ENCODE data around the gene SMIM5.
A peak's percentile ranks its signal among the peaks of the same experiment; 100 is the strongest.
"Not testable (repeated sequence)": the region's sequence is repeated elsewhere in the genome, so short reads cannot be mapped to it uniquely, and the experiment has no call there.

Gene SMIM5

DNA sequence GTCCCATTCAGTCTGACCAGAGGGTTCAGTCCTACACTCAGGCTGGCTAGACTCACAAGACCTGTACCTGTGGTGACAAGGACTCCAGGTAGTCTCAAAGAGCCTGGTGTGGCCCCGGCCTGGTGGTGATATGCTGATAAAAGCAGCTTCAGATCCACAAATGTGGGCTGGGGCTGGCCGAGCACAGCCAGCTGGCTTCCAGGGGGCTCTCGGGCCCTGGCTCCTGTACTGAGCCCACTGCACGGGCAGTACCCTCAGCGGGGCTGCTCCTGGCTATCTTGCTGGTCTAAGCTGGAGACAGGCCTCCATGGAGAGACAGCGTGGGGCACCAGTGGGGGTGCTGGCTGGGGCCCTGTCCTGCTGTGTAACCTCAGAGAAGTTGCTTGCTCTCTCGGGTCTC lies 4.3 kb downstream of the SMIM5 start:
- peaks cover 11 to 36% (median 19%) of the 10 kb centered on the region in 11 experiments; a peak in 16 of 22 replicates for H4K20me1 ChIP-seq
- H3K36me3 ChIP-seq = peaks cover 0 to 12% (median 0%) of the 10 kb centered on the region in 11 experiments; a peak in 5 of 22 replicates
- H3K4me1 ChIP-seq = peaks cover 50 to 89% (median 79%) of the 10 kb centered on the region in 10 experiments
- no peak for TF ChIP-seq Cebpa-rat (IDR thresholded peaks at IDR 0.05)
- H3K4me3 ChIP-seq = no peak overlapping the region
- peak overlapping the region in 4 of 11 experiments; percentile 67 to 94 (median 80); a peak in 5 of 22 replicates for H3K4me2 ChIP-seq
- peaks cover 0 to 23% (median 14%) of the 10 kb centered on the region in 11 experiments; a peak in 11 of 22 replicates for H3K27me3 ChIP-seq
- no peaks in the 10 kb centered on the region for H3K9me3 ChIP-seq (replicated peaks in 1 of 11)
- peak overlapping the region in 3 of 11 experiments; percentile 31 to 39 (median 37); a peak in 3 of 22 replicates for H3K9ac ChIP-seq
- H3K27ac ChIP-seq = no peak overlapping the region

DNA sequence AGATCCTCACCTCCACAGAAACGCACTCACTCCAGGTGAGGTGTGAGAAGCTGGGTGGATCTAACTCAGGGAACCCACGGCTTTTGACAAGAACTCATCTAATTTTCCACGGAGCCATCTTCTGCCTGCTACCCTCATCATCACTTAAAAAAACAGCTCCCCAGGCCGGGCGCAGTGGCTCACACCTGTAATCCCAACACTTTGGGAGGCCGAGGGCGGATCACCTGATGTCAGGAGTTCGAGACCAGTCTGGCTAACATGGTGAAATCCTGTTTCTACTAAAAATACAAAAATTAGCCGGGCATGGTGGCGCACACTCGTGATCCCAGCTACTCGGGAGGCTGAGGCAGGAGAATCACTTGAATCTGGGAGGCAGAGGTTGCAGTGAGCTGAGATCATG lies 4.8 kb downstream of the SMIM5 start:
- H3K9me3 ChIP-seq (replicated peaks in 1 of 11); H3K4me3 ChIP-seq; H3K4me2 ChIP-seq; H3K27ac ChIP-seq; H3K9ac ChIP-seq: not testable (repeated sequence)
- Histone ChIP-seq H3K4me1 (peaks cover 50 to 87% (median 74%) of the 10 kb centered on the region in 10 experiments), H3K36me3 (peaks cover 0 to 15% (median 0%) of the 10 kb centered on the region in 11 experiments; a peak in 9 of 22 replicates), H4K20me1 (peaks cover 11 to 35% (median 17%) of the 10 kb centered on the region in 11 experiments; a peak in 16 of 22 replicates), H3K27me3 (peaks cover 0 to 23% (median 14%) of the 10 kb centered on the region in 11 experiments; a peak in 11 of 22 replicates)

DNA sequence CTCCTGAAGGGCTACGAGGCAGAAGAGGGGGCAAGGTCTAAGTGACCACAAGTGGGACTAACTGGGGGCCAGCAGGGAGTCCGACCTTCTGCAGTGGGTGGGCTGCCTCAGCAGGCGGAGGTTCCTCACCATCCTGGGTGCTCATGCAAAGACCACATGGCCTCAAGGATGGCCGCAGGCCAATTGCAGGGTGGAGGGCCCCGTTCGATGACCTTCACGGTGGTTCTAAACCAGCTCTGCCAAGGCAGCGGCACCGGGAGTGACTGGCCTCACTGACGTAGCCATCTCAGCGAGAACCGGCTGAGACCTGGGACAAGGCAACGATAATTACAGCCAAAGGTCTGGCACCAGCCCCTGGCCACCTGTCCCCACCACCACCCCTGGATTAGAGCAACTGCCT lies 5.7 kb downstream of the SMIM5 start:
- TF ChIP-seq Cebpa-rat (IDR thresholded peaks at IDR 0.05) = no peak
- Histone ChIP-seq H3K36me3 (peaks cover 0 to 22% (median 5%) of the 10 kb centered on the region in 11 experiments; a peak in 9 of 22 replicates), H3K4me2 (peak overlapping the region in 9 of 11 experiments; percentile 75 to 94 (median 83); a peak in 15 of 22 replicates), H3K4me3 (no peak overlapping the region), H3K9ac (peak overlapping the region in 2 of 11 experiments; percentile 7 to 27; a peak in 1 of 22 replicates), H3K27ac (peak overlapping the region in 1 of 11 experiments; percentile 25; a peak in 1 of 22 replicates), H3K27me3 (peaks cover 0 to 23% (median 14%) of the 10 kb centered on the region in 11 experiments; a peak in 11 of 22 replicates), H3K9me3 (replicated peaks in 1 of 11) (no peaks in the 10 kb centered on the region), H4K20me1 (peaks cover 6 to 33% (median 12%) of the 10 kb centered on the region in 11 experiments; a peak in 14 of 22 replicates), H3K4me1 (peaks cover 41 to 78% (median 66%) of the 10 kb centered on the region in 10 experiments)

DNA sequence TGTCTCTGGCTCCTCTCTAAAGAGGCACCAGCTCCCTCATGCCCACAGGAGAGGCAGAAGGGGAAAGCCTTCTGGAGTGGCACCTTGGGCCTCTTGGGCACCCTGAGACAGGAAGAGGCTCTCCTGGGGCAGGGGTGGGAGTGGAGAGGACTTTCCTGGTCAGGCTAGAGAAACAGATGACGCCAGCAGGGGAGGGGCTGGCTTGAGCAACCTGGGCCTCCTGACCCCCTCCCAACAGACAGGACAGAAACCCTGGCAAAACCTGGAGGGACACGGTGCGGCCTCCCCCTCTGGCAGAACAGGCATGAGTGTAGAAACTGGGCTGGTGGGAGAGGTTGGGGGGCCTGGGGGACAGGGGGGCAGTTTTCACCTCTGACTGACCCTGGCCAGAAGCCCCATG lies 6.1 kb downstream of the SMIM5 start:
- peak overlapping the region; percentile 73 to 94 (median 82); a peak in 21 of 22 replicates for H3K4me2 ChIP-seq
- H3K27me3 ChIP-seq = peaks cover 0 to 23% (median 14%) of the 10 kb centered on the region in 11 experiments; a peak in 11 of 22 replicates

DNA sequence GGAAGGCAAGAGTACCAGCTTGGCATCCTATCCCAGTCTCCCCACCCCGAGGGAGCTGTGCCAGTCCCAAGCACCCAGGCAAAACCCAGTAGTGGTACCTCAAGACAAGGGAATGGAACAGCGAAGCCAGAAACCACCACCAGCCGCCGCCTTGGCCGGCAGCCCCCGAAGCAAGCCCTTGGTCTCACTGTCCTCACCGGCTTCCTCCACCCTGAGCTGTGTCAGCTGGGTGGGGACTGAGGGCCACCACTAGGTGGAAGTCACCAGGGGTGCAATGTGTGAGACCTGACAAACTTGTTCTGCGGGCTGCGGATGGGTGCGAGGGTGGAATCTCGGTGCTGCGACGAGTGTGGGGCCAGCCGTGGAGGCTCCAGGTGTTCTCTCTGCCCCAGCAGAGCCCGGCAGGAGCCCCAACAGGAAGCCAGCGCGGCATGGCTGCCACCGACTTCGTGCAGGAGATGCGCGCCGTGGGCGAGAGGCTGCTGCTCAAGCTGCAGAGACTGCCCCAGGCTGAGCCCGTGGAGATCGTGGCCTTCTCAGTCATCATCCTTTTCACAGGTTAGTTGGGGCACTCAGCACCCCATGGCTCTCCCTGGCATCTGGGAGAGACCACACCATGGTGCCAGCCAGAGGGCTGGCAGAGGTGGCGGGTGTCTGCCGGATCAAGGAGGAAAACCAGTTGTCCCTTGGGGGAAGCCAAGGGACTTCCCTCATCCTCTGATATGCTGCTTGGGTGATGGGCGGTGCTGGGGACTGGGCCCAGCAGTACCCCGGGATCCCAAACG lies 6.7 kb downstream of the SMIM5 start:
- Histone ChIP-seq H3K27ac (peak overlapping the region in 5 of 11 experiments; percentile 5 to 38 (median 22); a peak in 3 of 22 replicates), H3K36me3 (peaks cover 0 to 23% (median 5%) of the 10 kb centered on the region in 11 experiments; a peak in 9 of 22 replicates), H3K9me3 (replicated peaks in 1 of 11) (no peaks in the 10 kb centered on the region), H4K20me1 (peaks cover 0 to 23% (median 2%) of the 10 kb centered on the region in 11 experiments; a peak in 10 of 22 replicates), H3K9ac (peak overlapping the region in 7 of 11 experiments; percentile 4 to 56 (median 27); a peak in 9 of 22 replicates), H3K4me1 (peaks cover 38 to 73% (median 55%) of the 10 kb centered on the region in 10 experiments), H3K4me2 (peak overlapping the region; percentile 73 to 94 (median 82)), H3K27me3 (peaks cover 0 to 23% (median 14%) of the 10 kb centered on the region in 11 experiments; a peak in 11 of 22 replicates), H3K4me3 (peak overlapping the region in 4 of 10 experiments; percentile 14 to 26 (median 19); a peak in 6 of 20 replicates)
- TF ChIP-seq Cebpa-rat (IDR thresholded peaks at IDR 0.05) = no peak

More for the DNA sequence above, 6.1 kb downstream of the SMIM5 start:
- peaks cover 0 to 23% (median 5%) of the 10 kb centered on the region in 11 experiments; a peak in 9 of 22 replicates for H3K36me3 ChIP-seq
- H3K9ac ChIP-seq = peak overlapping the region in 4 of 11 experiments; percentile 7 to 56 (median 29); a peak in 2 of 22 replicates
- H3K27ac ChIP-seq = peak overlapping the region in 1 of 11 experiments; percentile 25; a peak in 1 of 22 replicates
- peaks cover 37 to 74% (median 61%) of the 10 kb centered on the region in 10 experiments for H3K4me1 ChIP-seq
- H3K4me3 ChIP-seq = no peak overlapping the region
- no peak for TF ChIP-seq Cebpa-rat (IDR thresholded peaks at IDR 0.05)
- H3K9me3 ChIP-seq (replicated peaks in 1 of 11) = no peaks in the 10 kb centered on the region
- H4K20me1 ChIP-seq = peaks cover 2 to 29% (median 8%) of the 10 kb centered on the region in 11 experiments; a peak in 14 of 22 replicates

DNA sequence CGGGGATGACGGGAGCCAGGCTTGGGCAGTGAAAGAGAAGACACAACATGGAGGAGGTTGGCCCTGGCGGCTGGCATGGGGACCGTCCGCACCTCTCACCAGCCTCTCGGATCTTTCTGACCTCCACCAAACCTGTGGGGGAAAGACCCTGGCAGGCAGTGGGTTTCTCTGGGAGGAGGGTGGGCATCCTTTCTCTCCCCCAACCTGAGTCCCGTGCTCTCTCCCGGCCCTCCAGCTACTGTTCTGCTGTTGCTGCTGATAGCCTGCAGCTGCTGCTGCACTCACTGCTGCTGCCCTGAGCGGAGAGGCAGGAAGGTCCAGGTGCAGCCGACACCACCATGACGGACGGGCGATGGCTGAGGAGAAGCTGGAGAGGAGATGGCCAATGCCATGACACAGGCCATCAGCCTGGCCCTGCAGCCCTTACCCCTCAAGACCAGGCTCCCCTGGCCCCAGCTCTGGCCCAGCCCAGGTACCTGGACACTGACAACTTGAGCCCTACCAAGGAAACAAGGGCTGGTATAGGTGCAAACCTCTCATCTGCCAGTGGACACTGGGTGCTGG lies 7.4 kb downstream of the SMIM5 start:
- peaks cover 44 to 73% (median 55%) of the 10 kb centered on the region in 10 experiments for H3K4me1 ChIP-seq
- H3K4me2 ChIP-seq = peak overlapping the region; percentile 73 to 94 (median 82)
- no peaks in the 10 kb centered on the region for H3K9me3 ChIP-seq (replicated peaks in 1 of 11)
- peak overlapping the region in 4 of 11 experiments; percentile 5 to 38 (median 20); a peak in 2 of 22 replicates for H3K27ac ChIP-seq
- peaks cover 0 to 23% (median 5%) of the 10 kb centered on the region in 11 experiments; a peak in 9 of 22 replicates for H3K36me3 ChIP-seq
- H4K20me1 ChIP-seq = peaks cover 0 to 16% (median 0%) of the 10 kb centered on the region in 11 experiments; a peak in 7 of 22 replicates
- peaks cover 0 to 21% (median 14%) of the 10 kb centered on the region in 11 experiments; a peak in 11 of 22 replicates for H3K27me3 ChIP-seq
- H3K4me3 ChIP-seq = peak overlapping the region in 2 of 10 experiments; percentile 14 to 18; a peak in 4 of 20 replicates
- TF ChIP-seq Cebpa-rat (IDR thresholded peaks at IDR 0.05) = no peak
- peak overlapping the region in 5 of 11 experiments; percentile 4 to 56 (median 31); a peak in 6 of 22 replicates for H3K9ac ChIP-seq

DNA sequence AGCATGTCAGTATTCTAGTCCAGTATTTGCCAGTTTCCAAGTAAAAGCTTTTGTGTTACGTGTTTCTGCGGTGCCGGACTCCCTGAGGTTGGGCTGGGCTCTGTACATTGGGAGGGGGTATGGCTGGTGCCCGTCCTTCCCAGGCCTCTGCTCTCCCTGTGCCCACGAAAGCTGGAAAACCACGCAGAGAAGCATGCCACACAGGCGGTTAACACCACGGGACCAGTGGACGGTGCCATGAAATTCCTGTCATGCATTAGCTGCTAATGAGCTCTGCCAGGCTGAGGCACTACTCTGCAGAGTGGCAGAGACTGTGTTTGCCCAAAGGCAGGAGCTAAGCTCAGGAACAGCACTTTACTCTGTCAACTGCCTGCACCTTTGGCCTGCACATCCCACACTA lies 8.1 kb downstream of the SMIM5 start:
- H3K4me3 ChIP-seq = no peak overlapping the region
- H3K9me3 ChIP-seq (replicated peaks in 1 of 11) = no peaks in the 10 kb centered on the region
- no peak overlapping the region for H3K27ac ChIP-seq
- H3K4me2 ChIP-seq = peak overlapping the region in 4 of 11 experiments; percentile 75 to 94 (median 82); a peak in 4 of 22 replicates
- peaks cover 0 to 23% (median 5%) of the 10 kb centered on the region in 11 experiments; a peak in 9 of 22 replicates for H3K36me3 ChIP-seq
- H3K27me3 ChIP-seq = peaks cover 0 to 14% (median 9%) of the 10 kb centered on the region in 11 experiments; a peak in 11 of 22 replicates
- peaks cover 0 to 9% (median 0%) of the 10 kb centered on the region in 11 experiments; a peak in 3 of 22 replicates for H4K20me1 ChIP-seq
- no peak overlapping the region for H3K9ac ChIP-seq
- peaks cover 50 to 73% (median 55%) of the 10 kb centered on the region in 10 experiments for H3K4me1 ChIP-seq
- TF ChIP-seq Cebpa-rat (IDR thresholded peaks at IDR 0.05) = no peak

All from BLaER1 treated with 17β-estradiol and CSF1 and Interleukin-3, amounts not matched to agents 10 nM and 100 nM (cell line).